Suprapubic skin (tissue), 4 donors: Measurements from ENCODE around the gene ACTR3C. TPM values are rescaled to one million over a fixed set of nuclear protein-coding genes. Genes with fewer than 3 reads are reported as not detected.
A peak's percentile ranks its signal among the peaks of the same experiment; 100 is the strongest.

Source experiments
- DNase-seq, 2 donors: peaks; one replicate each; pipeline ENCODE4 v3.0.0-alpha.2; 2019; ENCODE audit warnings: low spot score in 2 of 2
- H3K27ac ChIP-seq: fragments of 200-600 bp; sonication (generic); one replicate; pipeline ENCODE4 v1.5.1; 2019
- H3K27me3 ChIP-seq: fragments of 200-600 bp; sonication (generic); one replicate; pipeline ENCODE4 v1.5.1; 2019
- H3K36me3 ChIP-seq: fragments of 200-600 bp; sonication (generic); one replicate; pipeline ENCODE4 v1.5.1; 2019
- H3K4me1 ChIP-seq: fragments of 200-600 bp; sonication (generic); one replicate; pipeline ENCODE4 v1.5.1; 2019
- H3K4me3 ChIP-seq: fragments of 200-600 bp; sonication (generic); one replicate; pipeline ENCODE4 v1.5.1; 2019; ENCODE audit warnings: mild to moderate bottlenecking
- H3K9me3 ChIP-seq: fragments of 200-600 bp; sonication (generic); one replicate; pipeline ENCODE4 v1.5.1; 2019
- EP300 ChIP-seq: sonication (generic); formaldehyde crosslinking; IDR thresholded peaks from one replicate; pipeline ENCODE4 v1.6.1; 2017; ENCODE audit warnings: antibody characterized with exemption
- POLR2A ChIP-seq, 2 donors: fragments of 450-650 bp; IDR thresholded peaks; one replicate each; pipeline ENCODE4 v1.6.1; 2017; ENCODE audit warnings: antibody characterized with exemption in 2 of 2, mild to moderate bottlenecking in 2 of 2, moderate library complexity in 2 of 2
- POLR2AphosphoS5 ChIP-seq, 3 donors: sonication (generic); formaldehyde crosslinking; IDR thresholded peaks; one replicate each; pipeline ENCODE4 v1.6.1; 2017; ENCODE audit warnings: antibody characterized with exemption in 3 of 3
- WGBS: methylation state at CpG from one replicate; pipeline ENCODE4 v1.1.5; 2018; 5-methylcytosine and 5-hydroxymethylcytosine counted together
- total RNA-seq, 4 donors: library from RNA; depleted of rRNA; stranded (reverse); fragments of >200 nt; gene quantifications; one replicate each; pipeline ENCODE4 v1.1.0, GENCODE V29; 2016
- TF ChIP-seq, protein P1 (sequence below), 2 donors: fragments of 200-600 bp in 1 of 2; fragments of 450-650 bp in 1 of 2; sonication (generic) in 1 of 2; IDR thresholded peaks; one replicate each; pipeline ENCODE4 v1.5.1; 2016 to 2019; ENCODE audit warnings: antibody characterized with exemption in 2 of 2, mild to moderate bottlenecking in 1 of 2, moderate library complexity in 1 of 2

Gene ACTR3C
- total RNA-seq, 4 donors from 2014 or later, result 10.4 to 16.5 (median 13.1) TPM

DNA sequence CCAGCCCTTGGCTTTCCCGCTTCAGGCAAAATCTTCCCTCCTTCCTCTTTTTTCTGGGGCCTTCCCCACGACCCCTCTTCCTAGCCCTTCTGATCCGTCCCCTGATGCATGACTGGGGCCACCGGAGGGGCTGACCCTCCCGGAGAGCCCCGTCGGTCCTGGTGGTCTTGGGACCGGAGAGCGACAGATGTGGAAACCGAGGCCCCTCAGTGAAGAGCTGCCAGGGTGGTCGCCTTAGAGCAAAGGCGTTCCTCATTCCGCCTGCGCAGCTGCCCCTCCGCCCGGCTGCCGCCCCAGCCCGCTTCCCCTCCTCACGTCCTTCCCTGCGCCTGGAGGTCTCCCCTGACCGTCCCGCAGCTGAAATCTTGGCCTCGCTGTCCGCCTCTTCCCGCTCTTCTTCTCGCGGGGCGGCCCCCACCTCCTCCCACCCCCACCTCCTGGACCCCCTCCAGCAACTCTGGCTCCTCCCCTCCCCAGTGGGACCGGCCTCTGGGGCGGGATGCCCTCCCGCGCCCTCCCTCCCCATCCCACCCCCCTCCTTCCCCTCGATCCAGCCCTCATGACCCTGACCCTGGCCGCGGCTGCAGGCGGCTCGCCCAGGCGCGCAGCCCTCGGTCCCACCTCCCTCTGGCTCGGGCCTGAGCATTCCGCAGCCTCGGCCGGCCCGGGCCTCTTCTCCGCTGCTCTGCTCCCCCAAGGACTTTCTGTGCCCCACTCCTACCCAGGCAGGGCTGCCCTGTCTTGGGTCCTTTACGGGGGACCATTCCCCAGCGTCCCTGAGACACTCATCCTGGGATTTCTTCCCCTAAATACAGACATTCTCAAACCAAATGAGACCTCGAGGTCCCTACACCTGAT, 18.1 kb upstream of the ACTR3C start, which contains the start of gene RARRES2:
Gene RARRES2 (minus strand): TSS at position 367 of the 858 bp plus-strand sequence. CDS start 1,020 bp downstream, outside the sequence.
- peak within 1 kb of the TSS; percentile 51 for H3K4me3 ChIP-seq
- peak in 1 of 2 donors; percentile 75 for DNase-seq
- WGBS, result 6% methylated on average over 35 of the region's 49 CpGs
- H3K4me1 ChIP-seq, result peaks cover 20% of the 10 kb centered on the region
- H3K27ac ChIP-seq, result peak within 1 kb of the TSS; percentile 63
- TF ChIP-seq POLR2AphosphoS5 (IDR thresholded peaks at IDR 0.05) (no peak), EP300 (no peak), POLR2A (IDR thresholded peaks at IDR 0.05) (no peak)
- TF ChIP-seq, protein P1, sequence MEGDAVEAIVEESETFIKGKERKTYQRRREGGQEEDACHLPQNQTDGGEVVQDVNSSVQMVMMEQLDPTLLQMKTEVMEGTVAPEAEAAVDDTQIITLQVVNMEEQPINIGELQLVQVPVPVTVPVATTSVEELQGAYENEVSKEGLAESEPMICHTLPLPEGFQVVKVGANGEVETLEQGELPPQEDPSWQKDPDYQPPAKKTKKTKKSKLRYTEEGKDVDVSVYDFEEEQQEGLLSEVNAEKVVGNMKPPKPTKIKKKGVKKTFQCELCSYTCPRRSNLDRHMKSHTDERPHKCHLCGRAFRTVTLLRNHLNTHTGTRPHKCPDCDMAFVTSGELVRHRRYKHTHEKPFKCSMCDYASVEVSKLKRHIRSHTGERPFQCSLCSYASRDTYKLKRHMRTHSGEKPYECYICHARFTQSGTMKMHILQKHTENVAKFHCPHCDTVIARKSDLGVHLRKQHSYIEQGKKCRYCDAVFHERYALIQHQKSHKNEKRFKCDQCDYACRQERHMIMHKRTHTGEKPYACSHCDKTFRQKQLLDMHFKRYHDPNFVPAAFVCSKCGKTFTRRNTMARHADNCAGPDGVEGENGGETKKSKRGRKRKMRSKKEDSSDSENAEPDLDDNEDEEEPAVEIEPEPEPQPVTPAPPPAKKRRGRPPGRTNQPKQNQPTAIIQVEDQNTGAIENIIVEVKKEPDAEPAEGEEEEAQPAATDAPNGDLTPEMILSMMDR (IDR thresholded peaks at IDR 0.05), result no peak
- no peaks in the 10 kb centered on the region for H3K9me3 ChIP-seq
- peaks cover 27% of the 10 kb centered on the region for H3K27me3 ChIP-seq
- H3K36me3 ChIP-seq, result no peaks in the 10 kb centered on the region

DNA sequence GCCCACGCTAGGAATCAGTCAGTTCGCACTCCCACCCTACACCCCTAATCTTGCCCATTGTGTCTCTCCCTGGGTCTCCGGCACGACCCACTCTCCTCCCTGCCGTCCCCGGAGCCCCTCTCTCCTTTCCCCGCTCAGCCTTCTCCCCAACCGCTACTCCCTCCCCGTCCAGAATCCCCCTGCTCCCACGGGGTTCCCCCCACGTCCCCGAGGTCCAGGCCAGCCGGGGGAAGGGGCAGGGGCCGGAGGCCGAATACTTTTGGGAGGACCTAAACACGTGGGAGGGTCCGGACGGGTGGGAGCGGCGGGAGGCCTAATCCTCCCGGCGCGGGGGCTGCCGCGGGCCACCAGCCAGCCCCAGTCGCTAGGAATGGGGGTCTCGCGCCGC, 17.5 kb upstream of the ACTR3C start:
- 7% methylated on average over 29 of the region's 29 CpGs for WGBS
- peaks cover 27% of the 10 kb centered on the region for H3K27me3 ChIP-seq
- TF ChIP-seq EP300, result no peak
- TF ChIP-seq POLR2AphosphoS5 (IDR thresholded peaks at IDR 0.05), result no peak
- TF ChIP-seq POLR2A (IDR thresholded peaks at IDR 0.05), result no peak
- TF ChIP-seq, protein P1 (IDR thresholded peaks at IDR 0.05), result no peak
- peaks cover 22% of the 10 kb centered on the region for H3K4me1 ChIP-seq
- H3K27ac ChIP-seq, result peak overlapping the region; percentile 63
- peak overlapping the region; percentile 51 for H3K4me3 ChIP-seq
- DNase-seq, result no peak
- no peaks in the 10 kb centered on the region for H3K9me3 ChIP-seq
- H3K36me3 ChIP-seq, result no peaks in the 10 kb centered on the region

GRCh38 chr7:150340024-150340749, 16.8 kb upstream of the ACTR3C start:
- Histone ChIP-seq H3K9me3 (no peaks in the 10 kb centered on the region), H3K4me3 (peak overlapping the region; percentile 51), H3K36me3 (no peaks in the 10 kb centered on the region), H3K4me1 (peaks cover 27% of the 10 kb centered on the region), H3K27ac (peak overlapping the region; percentile 63), H3K27me3 (peaks cover 27% of the 10 kb centered on the region)
- WGBS, result 28% methylated on average over 6 of the region's 39 CpGs
- no peak for TF ChIP-seq POLR2A (IDR thresholded peaks at IDR 0.05)
- TF ChIP-seq POLR2AphosphoS5 (IDR thresholded peaks at IDR 0.05), result no peak
- TF ChIP-seq, protein P1 (IDR thresholded peaks at IDR 0.05), result no peak
- no peak for TF ChIP-seq EP300
- no peak for DNase-seq

GRCh38 chr7:150339409-150339809, 16.1 kb upstream of the ACTR3C start:
- H3K9me3 ChIP-seq, result no peaks in the 10 kb centered on the region
- no peak overlapping the region for H3K4me3 ChIP-seq
- DNase-seq, result no peak
- no peak overlapping the region for H3K27ac ChIP-seq
- peaks cover 27% of the 10 kb centered on the region for H3K4me1 ChIP-seq
- H3K27me3 ChIP-seq, result peaks cover 27% of the 10 kb centered on the region
- TF ChIP-seq POLR2AphosphoS5 (IDR thresholded peaks at IDR 0.05), result no peak
- TF ChIP-seq POLR2A (IDR thresholded peaks at IDR 0.05), result no peak
- TF ChIP-seq EP300, result no peak
- TF ChIP-seq, protein P1 (IDR thresholded peaks at IDR 0.05), result no peak
- no peaks in the 10 kb centered on the region for H3K36me3 ChIP-seq
- 73% methylated on average over 9 of the region's 9 CpGs for WGBS
